ENCODE results near the gene STAT5B. TPM values are rescaled to one million over a fixed set of nuclear protein-coding genes. Genes with fewer than 3 reads are reported as not detected.

The STAT5B gene
- total and polyA plus RNA-seq, 2 of the 8 experiments (the other 6 are each of a cell fraction or from before 2014, with no cell fraction given): 35.3 to 52.6 TPM

DNA sequence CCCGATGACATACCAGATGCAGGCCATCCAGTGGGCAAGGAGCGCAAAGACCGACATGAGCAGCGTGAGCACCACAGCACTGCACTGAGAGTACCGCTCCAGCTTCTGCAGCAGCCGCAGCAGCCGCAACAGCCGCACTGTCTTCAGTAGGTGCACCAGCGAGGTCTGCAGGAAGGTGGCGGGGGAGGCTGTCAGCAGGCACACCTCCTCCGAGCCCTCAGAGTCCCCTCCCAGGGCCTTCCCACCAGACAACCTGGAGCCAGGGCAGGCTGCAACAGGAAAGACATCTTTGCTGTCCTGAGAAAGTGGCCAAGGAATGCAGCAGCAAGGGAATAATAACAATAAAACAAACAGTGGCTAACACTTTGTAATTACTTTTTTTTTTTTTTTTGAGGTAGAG lies 104.4 kb downstream of the STAT5B start:
- H3K23ac ChIP-seq (ENCODE audit: insufficient read length): no peak overlapping the region
- H2BK12ac ChIP-seq (ENCODE audit: low read depth, low read length): no peak overlapping the region
- no peak overlapping the region for H2AFZ ChIP-seq (ENCODE audit: low read length)
- H2BK120ac ChIP-seq (replicated peaks; ENCODE audit: low read depth, low read length): no peak overlapping the region
- no peaks in the 10 kb centered on the region for H3K79me1 ChIP-seq (ENCODE audit: low read depth, low read length)
- no peak overlapping the region for H3K14ac ChIP-seq (ENCODE audit: insufficient read length)
- no peak overlapping the region for H4K8ac ChIP-seq (ENCODE audit: extremely low read depth, insufficient read depth, low read length)
- H4K20me1 ChIP-seq (replicated peaks in 1 of 2; ENCODE audit: control insufficient read depth in 1 of 2, insufficient read depth in 2 of 2, low read length in 2 of 2): peaks cover 0 to 1% of the 10 kb centered on the region in 2 experiments
- DNase-seq (ENCODE audit: low read depth in 1 of 2, low spot score in 2 of 2) (no peak), FAIRE-seq (no peak)
- H3K79me2 ChIP-seq (ENCODE audit: control insufficient read depth in 1 of 2, insufficient read depth in 2 of 2, low read length in 2 of 2): no peaks in the 10 kb centered on the region
- no peak overlapping the region for H3K56ac ChIP-seq (replicated peaks; ENCODE audit: insufficient read length, low read depth, low read length)
- no peak overlapping the region for H3K9ac ChIP-seq (replicated peaks in 1 of 4; ENCODE audit: extremely low read depth in 1 of 4, low read depth in 3 of 4, low read length in 3 of 4)
- no peak overlapping the region for H2BK20ac ChIP-seq (ENCODE audit: low read length)
- no peak overlapping the region for H4K91ac ChIP-seq (replicated peaks; ENCODE audit: insufficient read length, low read length)
- H3K27ac ChIP-seq (ENCODE audit: low read depth, low read length): no peak overlapping the region
- ChIA-PET POLR2A (ENCODE audit: partially characterized antibody) (interaction anchor here (0.6 to 1.5 kb wide), 4 partner anchors 8 to 398 kb away, joined by 3 to 8 read pairs (median 4); no protein-coding TSS in a partner anchor), CTCF (ENCODE audit: partially characterized antibody) (interaction anchor here (0.7 to 3.5 kb wide), 6 partner anchors 9 to 296 kb away, joined by 3 to 13 read pairs (median 4); partner anchors contain the start of gene KCNH4)
- no peaks in the 10 kb centered on the region for H3K9me3 ChIP-seq (ENCODE audit: insufficient read depth in 2 of 2, low read depth in 1 of 2, low read length in 1 of 2)
- no peaks in the 10 kb centered on the region for H3K4me1 ChIP-seq (replicated peaks in 1 of 4; ENCODE audit: control insufficient read depth in 3 of 4, insufficient read depth in 4 of 4, low read length in 3 of 4)
- H2AK5ac ChIP-seq (ENCODE audit: low read depth, low read length): no peak overlapping the region
- H3K23me2 ChIP-seq (ENCODE audit: low read depth, low read length): no peaks in the 10 kb centered on the region
- no peaks in the 10 kb centered on the region for H3K27me3 ChIP-seq (replicated peaks in 1 of 4; ENCODE audit: control insufficient read depth in 3 of 4, extremely low read depth in 1 of 4, insufficient read depth in 3 of 4, low read length in 3 of 4)
- H3K4ac ChIP-seq (replicated peaks; ENCODE audit: insufficient read length, low read depth, low read length): no peak overlapping the region
- 87% methylated on average over 11 of the region's 11 CpGs; no CpG with 5 or more reads in 1 of the 2 experiments for WGBS, 2 experiments (ENCODE audit: extremely low coverage in 1 of 2, insufficient coverage in 1 of 2, insufficient read length in 1 of 2, insufficient replicate concordance in 2 of 2, low coverage in 1 of 2, low lambda C conversion rate in 2 of 2, missing lambda C conversion rate in 1 of 2)
- no peak for TF ChIP-seq EGR1 (IDR thresholded peaks at IDR 0.05; ENCODE audit: borderline replicate concordance, low read depth, low read length)
- no peak for TF ChIP-seq JUN (IDR thresholded peaks at IDR 0.05; ENCODE audit: low read depth, low read length)
- no peak for TF ChIP-seq POLR2A (IDR thresholded peaks at IDR 0.05; ENCODE audit: control extremely low read depth in 1 of 2, low read depth in 2 of 2, low read length in 2 of 2)
- TF ChIP-seq RBBP5 (IDR thresholded peaks at IDR 0.05; ENCODE audit: borderline replicate concordance, low read depth, low read length): no peak
- TF ChIP-seq TAF7 (optimal IDR thresholded peaks at IDR 0.05; ENCODE audit: borderline replicate concordance, low read depth, low read length): no peak
- TF ChIP-seq HDAC6 (IDR thresholded peaks at IDR 0.05; ENCODE audit: low read depth, low read length): no peak
- TF ChIP-seq TCF12 (IDR thresholded peaks at IDR 0.05; ENCODE audit: low read depth, low read length): no peak
- peak in 1 of 2 experiments; percentile 16; a peak in 1 of 4 replicates for TF ChIP-seq RAD21 (IDR thresholded peaks at IDR 0.05 in 1 of 2, conservative IDR thresholded peaks at IDR 0.05 in 1 of 2; ENCODE audit: low read depth in 2 of 2, low read length in 2 of 2)
- no peak for TF ChIP-seq BCL11A (IDR thresholded peaks at IDR 0.05; ENCODE audit: low read depth in 2 of 2, low read length in 2 of 2)
- TF ChIP-seq, protein P1, sequence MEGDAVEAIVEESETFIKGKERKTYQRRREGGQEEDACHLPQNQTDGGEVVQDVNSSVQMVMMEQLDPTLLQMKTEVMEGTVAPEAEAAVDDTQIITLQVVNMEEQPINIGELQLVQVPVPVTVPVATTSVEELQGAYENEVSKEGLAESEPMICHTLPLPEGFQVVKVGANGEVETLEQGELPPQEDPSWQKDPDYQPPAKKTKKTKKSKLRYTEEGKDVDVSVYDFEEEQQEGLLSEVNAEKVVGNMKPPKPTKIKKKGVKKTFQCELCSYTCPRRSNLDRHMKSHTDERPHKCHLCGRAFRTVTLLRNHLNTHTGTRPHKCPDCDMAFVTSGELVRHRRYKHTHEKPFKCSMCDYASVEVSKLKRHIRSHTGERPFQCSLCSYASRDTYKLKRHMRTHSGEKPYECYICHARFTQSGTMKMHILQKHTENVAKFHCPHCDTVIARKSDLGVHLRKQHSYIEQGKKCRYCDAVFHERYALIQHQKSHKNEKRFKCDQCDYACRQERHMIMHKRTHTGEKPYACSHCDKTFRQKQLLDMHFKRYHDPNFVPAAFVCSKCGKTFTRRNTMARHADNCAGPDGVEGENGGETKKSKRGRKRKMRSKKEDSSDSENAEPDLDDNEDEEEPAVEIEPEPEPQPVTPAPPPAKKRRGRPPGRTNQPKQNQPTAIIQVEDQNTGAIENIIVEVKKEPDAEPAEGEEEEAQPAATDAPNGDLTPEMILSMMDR (IDR thresholded peaks at IDR 0.05; ENCODE audit: control extremely low read depth in 1 of 3, insufficient read depth in 1 of 3, low read depth in 1 of 3, low read length in 3 of 3): peak in 2 of 3 experiments; percentile 9 to 11; a peak in 2 of 4 replicates
- TF ChIP-seq KDM1A (IDR thresholded peaks at IDR 0.05; ENCODE audit: borderline replicate concordance, low read length): no peak
- no peak for TF ChIP-seq POU5F1 (IDR thresholded peaks at IDR 0.05; ENCODE audit: low read depth, low read length)
- no peak overlapping the region for H2BK5ac ChIP-seq (ENCODE audit: low read depth, low read length)
- no peak overlapping the region for H3K18ac ChIP-seq (ENCODE audit: extremely low read depth, low read length)
- no peak overlapping the region for H3K4me2 ChIP-seq (ENCODE audit: insufficient read depth in 1 of 2, low read depth in 2 of 2, low read length in 2 of 2)
- H3K4me3 ChIP-seq (ENCODE audit: extremely low read depth in 1 of 4, insufficient read depth in 2 of 4, low read depth in 3 of 4, low read length in 4 of 4): no peak overlapping the region
- H3K36me3 ChIP-seq (ENCODE audit: control insufficient read depth in 2 of 4, insufficient read depth in 4 of 4, low read length in 3 of 4): no peaks in the 10 kb centered on the region
- no peak overlapping the region for H2BK15ac ChIP-seq (ENCODE audit: low read length)
- no peak overlapping the region for H4K5ac ChIP-seq (ENCODE audit: insufficient read length, low read depth, low read length)

Data from H1 (cell line).